GM18873 (cell line): ENCODE results near the gene IL13RA1.
"Not testable (repeated sequence)": the region's sequence is repeated elsewhere in the genome, so short reads cannot be mapped to it uniquely, and the experiment has no call there.

Experiments used
- ATAC-seq: cut with Tn5 transposase; IDR thresholded peaks from one replicate; pipeline ENCODE4 v1.9.1; 2021; ENCODE audit warnings: mild to moderate bottlenecking, moderate library complexity, moderate number of reproducible peaks; ENCODE audit not compliant: unreplicated experiment, low FRiP score

IL13RA1 gene

GRCh38 chrX:118726887-118727685 is at the start of gene IL13RA1:
Gene IL13RA1 (plus strand): TSS chrX:118727606. CDS start chrX:118727639, 33 bp downstream.
- ATAC-seq: no peak

GRCh38 chrX:118679290-118679689 is 48.1 kb upstream of the IL13RA1 start:
- no peak for ATAC-seq

DNA sequence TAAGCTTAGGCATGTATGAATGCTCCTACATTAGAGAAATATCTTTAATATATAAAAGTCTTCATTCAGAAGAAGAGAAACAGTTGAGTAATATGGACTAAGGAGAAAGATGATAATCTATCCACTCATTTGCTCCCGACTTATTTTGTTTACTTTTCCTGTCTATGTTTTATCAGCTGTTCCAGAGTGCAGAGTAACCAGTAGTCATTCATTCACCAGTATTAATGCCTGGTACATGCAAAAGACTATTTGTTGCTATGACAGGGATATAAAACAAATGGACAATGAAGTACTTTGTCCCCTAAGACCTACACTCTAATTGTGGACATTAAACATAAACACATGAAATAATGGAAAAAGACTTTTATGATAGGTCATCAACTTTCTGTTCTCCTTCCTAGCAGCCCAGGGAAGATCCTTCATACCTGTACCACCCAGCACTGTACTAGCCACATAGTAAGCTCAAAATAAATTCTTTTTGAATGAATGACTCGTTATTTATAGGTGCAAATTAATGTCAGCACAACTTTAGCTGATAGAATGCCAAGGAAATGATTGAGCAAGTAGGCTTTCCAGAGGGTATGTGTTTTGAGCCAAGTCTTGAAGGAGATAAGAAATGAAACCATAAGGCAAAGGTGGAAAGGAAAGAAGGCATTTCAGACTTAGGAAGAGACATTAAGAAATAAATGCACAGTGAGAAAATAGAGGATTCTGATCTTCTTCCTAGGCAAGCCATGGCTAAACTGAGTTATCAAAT is 45.0 kb upstream of the IL13RA1 start:
- no peak for ATAC-seq

GRCh38 chrX:118685393-118685792 is 42.0 kb upstream of the IL13RA1 start:
- ATAC-seq: no peak

- ATAC-seq: no peak
These were observed 38.5 kb upstream of the IL13RA1 start for GRCh38 chrX:118688935-118689334.

- no peak for ATAC-seq
These were observed 33.6 kb upstream of the IL13RA1 start for GRCh38 chrX:118693843-118694242.

GRCh38 chrX:118694638-118695037 is 32.8 kb upstream of the IL13RA1 start:
- ATAC-seq: no peak

DNA sequence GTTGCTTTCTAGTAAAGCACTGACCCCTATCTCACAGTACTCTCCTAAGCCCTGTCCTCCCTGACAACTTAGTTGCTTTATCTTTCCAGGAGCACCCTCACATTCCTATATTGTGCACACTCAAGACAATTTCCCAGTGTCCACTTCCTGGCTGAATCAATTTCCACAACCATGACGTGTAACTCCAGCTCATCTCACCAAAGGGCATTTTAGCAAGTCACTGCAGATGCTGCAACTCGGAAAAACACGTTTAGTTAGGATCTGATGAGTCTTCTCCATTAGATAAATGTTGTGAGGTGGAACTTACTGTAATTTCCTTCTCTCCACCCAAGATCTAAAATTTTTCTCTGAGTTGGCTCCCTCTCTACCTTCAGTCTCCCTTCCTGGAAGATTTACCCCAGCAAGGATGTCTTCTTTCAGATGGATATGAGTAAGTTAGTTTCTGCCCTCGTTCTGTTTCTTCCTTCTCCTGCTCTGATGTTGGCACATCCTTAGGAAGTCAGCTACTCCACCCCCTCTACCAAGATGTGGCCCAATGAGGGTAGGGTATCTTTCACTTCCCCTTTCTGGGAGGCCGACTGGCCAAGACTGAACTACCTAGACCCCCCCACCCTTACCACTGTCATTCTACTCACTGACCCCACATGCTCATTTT is 28.8 kb upstream of the IL13RA1 start:
- no peak for ATAC-seq

DNA sequence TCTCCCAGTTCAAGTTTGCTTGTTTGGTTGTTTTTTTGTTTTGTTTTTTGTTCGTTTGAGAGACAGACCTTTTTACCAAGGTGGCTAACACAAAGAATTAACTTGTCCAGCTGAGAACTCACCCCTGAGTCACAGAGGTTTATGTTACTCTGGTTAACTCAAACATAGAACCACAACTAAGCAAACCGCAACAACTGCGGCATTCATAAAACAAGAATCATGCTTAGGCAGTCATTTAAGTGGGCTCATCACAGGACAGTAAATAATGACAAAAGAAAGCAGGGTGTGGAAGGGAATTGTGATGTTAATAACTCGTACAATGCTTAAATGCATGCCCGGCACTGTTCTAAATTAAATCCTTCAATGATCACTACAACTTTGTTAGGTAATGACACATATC is 24.7 kb upstream of the IL13RA1 start:
- no peak for ATAC-seq

- no peak for ATAC-seq
These were observed 20.7 kb upstream of the IL13RA1 start for GRCh38 chrX:118706681-118707080.

DNA sequence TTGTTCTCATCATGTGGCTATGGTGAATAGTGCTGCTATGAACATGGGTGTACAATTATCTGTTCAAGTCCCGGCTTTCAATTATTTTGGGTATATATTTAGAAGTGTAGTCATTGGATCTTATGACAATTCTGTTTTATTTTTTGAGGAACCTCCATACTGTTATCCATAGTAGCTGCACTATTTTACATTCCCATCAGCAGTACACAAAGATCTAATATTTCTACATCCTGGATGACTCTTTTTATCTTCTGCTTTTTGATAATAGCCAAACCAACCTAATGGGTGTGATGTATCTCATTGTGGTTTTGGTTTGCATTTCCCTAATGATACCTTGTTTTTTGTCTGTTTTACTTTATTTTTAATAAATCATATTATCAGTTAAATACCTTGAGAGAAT is 12.9 kb upstream of the IL13RA1 start:
- ATAC-seq: no peak

DNA sequence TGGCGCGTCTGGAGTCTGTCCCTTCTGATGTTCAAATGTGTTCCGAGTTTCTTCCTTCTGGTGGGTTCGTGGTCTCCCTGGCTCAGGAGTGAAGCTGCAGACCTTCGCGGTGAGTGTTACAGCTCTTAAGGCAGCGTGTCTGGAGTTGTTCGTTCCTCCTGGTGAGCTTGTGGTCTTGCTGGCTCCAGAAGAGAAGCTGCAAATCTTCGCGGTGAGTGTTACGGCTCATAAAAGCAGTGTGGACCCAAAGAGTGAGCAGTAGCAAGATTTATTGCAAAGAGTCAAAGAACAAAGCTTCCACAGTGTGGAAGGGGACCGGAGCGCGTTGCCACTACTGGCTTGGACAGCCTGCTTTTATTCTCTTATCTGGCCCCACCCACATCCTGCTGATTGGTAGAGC is 11.5 kb upstream of the IL13RA1 start:
- not testable (repeated sequence) for ATAC-seq

GRCh38 chrX:118716833-118717232 is 10.6 kb upstream of the IL13RA1 start:
- ATAC-seq: not testable (repeated sequence)

DNA sequence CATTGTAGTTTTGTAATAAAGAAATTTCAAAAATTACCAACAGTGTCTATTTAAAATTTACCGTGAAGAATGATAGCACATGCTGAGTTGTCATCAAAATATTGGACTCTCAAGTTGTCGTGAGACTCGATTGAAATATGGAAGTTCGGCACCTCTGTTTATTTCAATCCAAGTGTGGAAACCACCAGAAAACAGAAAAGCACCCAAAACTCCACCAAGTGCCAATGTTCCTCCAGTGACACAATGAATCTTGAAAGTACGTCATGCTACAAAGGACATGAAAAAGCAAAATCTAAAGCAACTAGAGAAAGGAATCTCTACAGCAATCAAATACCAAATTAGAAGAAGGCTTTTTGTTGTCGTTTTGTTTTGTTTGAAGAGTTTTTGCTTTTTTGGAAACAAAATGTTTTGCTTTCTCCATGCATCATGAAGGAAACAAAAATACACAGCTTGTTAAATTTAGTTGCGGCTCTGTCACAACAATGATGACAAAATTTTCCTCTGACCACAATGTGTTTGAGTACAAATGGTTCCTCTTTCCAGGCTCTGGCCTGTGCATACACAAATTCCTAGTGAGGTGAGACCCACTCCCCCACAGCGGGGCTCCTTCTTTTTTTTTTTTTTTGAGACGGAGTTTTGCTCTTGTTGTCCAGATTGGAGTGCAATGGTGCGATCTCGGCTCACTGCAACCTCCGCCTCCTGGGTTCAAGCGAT is 9.6 kb upstream of the IL13RA1 start:
- no peak for ATAC-seq

- ATAC-seq: no peak
These were observed 8.7 kb upstream of the IL13RA1 start for GRCh38 chrX:118718737-118719136.

GRCh38 chrX:118720058-118720707 is 7.2 kb upstream of the IL13RA1 start:
- no peak for ATAC-seq

GRCh38 chrX:118723376-118723775 is 4.0 kb upstream of the IL13RA1 start:
- no peak for ATAC-seq

DNA sequence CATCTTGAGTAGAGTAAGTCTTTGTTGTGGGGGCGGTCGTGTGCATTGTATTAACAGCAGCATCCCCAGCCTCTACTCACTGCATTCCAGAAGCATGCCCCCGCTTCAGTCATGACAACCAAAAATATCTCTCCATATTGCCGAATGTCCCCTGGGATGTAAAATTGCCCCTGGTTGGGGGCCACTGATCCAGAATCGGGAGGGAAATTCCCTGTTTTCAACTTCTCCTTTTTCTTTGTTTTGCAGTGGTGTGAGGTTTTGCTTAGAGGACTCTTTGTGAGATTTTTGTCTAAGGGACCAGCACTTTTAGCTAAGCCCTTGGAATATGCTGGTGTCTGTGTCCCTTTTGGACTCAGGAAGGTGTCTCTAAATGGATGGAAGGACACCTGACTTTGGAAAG is 3.0 kb upstream of the IL13RA1 start:
- no peak for ATAC-seq

GRCh38 chrX:118724775-118725174 is 2.6 kb upstream of the IL13RA1 start:
- ATAC-seq: no peak

- no peak for ATAC-seq
These were observed 1.0 kb upstream of the IL13RA1 start for GRCh38 chrX:118726396-118726795.
